ENCODE results near the gene SIRT3. TPM values are rescaled to one million over a fixed set of nuclear protein-coding genes. Genes with fewer than 3 reads are reported as not detected.

SIRT3 gene
- total RNA-seq, 4 donors from 2014 or later, result 8.1 to 48.0 (median 14.7) TPM

GRCh38 chr11:206002-206384, 30.1 kb downstream of the SIRT3 start:
- no peak for TF ChIP-seq CTCF (IDR thresholded peaks at IDR 0.05; ENCODE audit: low read depth)

- no peak for TF ChIP-seq CTCF (IDR thresholded peaks at IDR 0.05; ENCODE audit: low read depth)
These were observed 30.7 kb downstream of the SIRT3 start for GRCh38 chr11:205221-206001.

GRCh38 chr11:204587-205109, 31.5 kb downstream of the SIRT3 start:
- TF ChIP-seq CTCF (IDR thresholded peaks at IDR 0.05; ENCODE audit: low read depth), result no peak

GRCh38 chr11:203945-204586, 32.1 kb downstream of the SIRT3 start:
- no peak for TF ChIP-seq CTCF (IDR thresholded peaks at IDR 0.05; ENCODE audit: low read depth)

- TF ChIP-seq CTCF (IDR thresholded peaks at IDR 0.05; ENCODE audit: low read depth), result no peak
These were observed 32.8 kb downstream of the SIRT3 start for GRCh38 chr11:203056-203944.

- TF ChIP-seq CTCF (IDR thresholded peaks at IDR 0.05; ENCODE audit: low read depth), result no peak
These were observed 33.7 kb downstream of the SIRT3 start for GRCh38 chr11:202490-202889.
